HL-60 (cell line): ENCODE data around the gene NDRG4.
A peak's percentile ranks its signal among the peaks of the same experiment; 100 is the strongest.

Source experiments
- DNase-seq, 2 experiments: peaks; one replicate each; pipeline ENCODE4 v3.0.0-alpha.2; 2010 to 2020; ENCODE audit warnings: low read depth in 1 of 2, low spot score in 1 of 2
- H3K27ac ChIP-seq: fragments of 250-450 bp; sonication (Bioruptor Pico); replicated peaks from 2 replicates; pipeline ENCODE4 v1.5.1; 2020; ENCODE audit warnings: mild to moderate bottlenecking, moderate library complexity
- H3K27me3 ChIP-seq: fragments of 250-450 bp; sonication (Bioruptor Pico); 2 replicates; pipeline ENCODE4 v1.5.1; 2021; ENCODE audit warnings: mild to moderate bottlenecking, moderate library complexity; ENCODE audit not compliant: insufficient read depth, poor library complexity, severe bottlenecking
- H3K4me3 ChIP-seq: replicated peaks from 2 replicates; pipeline ENCODE4 v1.5.1; 2011; ENCODE audit warnings: mild to moderate bottlenecking, control low read depth, low read length; ENCODE audit not compliant: insufficient read depth
- GABPA ChIP-seq: IDR thresholded peaks from 2 replicates; pipeline ENCODE4 v1.6.1; 2012; ENCODE audit warnings: low read depth
- POLR2AphosphoS5 ChIP-seq: IDR thresholded peaks from 2 replicates; pipeline ENCODE4 v1.6.1; 2012; ENCODE audit warnings: low read depth
- SPI1 ChIP-seq: IDR thresholded peaks from 2 replicates; pipeline ENCODE4 v1.6.1; 2012; ENCODE audit warnings: low read depth, mild to moderate bottlenecking, borderline replicate concordance
- TF ChIP-seq, protein P1 (sequence below): IDR thresholded peaks from one replicate; pipeline ENCODE4 v1.5.1; 2011; ENCODE audit warnings: low read length, control low read depth, inconsistent platforms; ENCODE audit not compliant: insufficient read depth
- TF ChIP-seq, protein P2 (sequence below): IDR thresholded peaks from 2 replicates; pipeline ENCODE4 v1.6.1; 2012; ENCODE audit warnings: low read depth; ENCODE audit not compliant: insufficient replicate concordance

The NDRG4 gene

DNA sequence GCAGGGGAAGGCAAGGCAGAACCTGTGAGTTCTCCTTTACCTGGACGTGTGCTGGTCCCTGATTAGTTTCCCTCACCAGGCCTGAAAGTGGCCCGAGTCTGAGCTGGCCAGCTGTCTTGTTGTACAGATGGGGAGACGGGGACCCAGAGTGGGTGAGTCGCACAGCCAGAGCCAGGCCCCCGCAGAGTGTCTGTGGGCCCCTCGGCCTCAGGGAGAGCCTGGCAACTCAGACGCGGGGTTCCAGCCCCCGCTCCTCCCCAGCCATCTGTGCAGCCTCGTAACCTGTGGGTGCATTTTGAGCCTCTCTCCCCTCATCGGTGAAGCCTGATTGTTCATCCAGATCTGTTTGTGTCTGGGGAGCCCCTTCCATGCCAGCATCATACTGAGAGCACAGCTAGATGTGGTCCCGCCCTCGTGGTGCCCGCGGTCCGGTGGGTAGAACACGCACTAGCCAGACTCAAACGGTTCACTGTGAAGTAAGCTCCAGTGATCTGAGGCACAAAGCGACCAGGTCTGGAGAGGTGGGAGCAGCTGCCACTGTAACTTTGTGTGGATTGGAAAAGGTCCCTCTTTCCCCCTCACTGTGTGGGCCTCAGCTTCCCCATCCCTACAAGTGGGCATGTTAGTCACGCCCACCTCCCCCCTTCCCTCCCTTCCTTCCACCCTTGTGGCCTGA is 6.0 kb upstream of the NDRG4 start:
- no peak overlapping the region for H3K27ac ChIP-seq
- peaks cover 1% of the 10 kb centered on the region for H3K27me3 ChIP-seq
- TF ChIP-seq SPI1 = no peak
- no peak for TF ChIP-seq GABPA
- TF ChIP-seq POLR2AphosphoS5 = no peak
- TF ChIP-seq, protein P1, sequence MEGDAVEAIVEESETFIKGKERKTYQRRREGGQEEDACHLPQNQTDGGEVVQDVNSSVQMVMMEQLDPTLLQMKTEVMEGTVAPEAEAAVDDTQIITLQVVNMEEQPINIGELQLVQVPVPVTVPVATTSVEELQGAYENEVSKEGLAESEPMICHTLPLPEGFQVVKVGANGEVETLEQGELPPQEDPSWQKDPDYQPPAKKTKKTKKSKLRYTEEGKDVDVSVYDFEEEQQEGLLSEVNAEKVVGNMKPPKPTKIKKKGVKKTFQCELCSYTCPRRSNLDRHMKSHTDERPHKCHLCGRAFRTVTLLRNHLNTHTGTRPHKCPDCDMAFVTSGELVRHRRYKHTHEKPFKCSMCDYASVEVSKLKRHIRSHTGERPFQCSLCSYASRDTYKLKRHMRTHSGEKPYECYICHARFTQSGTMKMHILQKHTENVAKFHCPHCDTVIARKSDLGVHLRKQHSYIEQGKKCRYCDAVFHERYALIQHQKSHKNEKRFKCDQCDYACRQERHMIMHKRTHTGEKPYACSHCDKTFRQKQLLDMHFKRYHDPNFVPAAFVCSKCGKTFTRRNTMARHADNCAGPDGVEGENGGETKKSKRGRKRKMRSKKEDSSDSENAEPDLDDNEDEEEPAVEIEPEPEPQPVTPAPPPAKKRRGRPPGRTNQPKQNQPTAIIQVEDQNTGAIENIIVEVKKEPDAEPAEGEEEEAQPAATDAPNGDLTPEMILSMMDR = no peak
- TF ChIP-seq, protein P2, sequence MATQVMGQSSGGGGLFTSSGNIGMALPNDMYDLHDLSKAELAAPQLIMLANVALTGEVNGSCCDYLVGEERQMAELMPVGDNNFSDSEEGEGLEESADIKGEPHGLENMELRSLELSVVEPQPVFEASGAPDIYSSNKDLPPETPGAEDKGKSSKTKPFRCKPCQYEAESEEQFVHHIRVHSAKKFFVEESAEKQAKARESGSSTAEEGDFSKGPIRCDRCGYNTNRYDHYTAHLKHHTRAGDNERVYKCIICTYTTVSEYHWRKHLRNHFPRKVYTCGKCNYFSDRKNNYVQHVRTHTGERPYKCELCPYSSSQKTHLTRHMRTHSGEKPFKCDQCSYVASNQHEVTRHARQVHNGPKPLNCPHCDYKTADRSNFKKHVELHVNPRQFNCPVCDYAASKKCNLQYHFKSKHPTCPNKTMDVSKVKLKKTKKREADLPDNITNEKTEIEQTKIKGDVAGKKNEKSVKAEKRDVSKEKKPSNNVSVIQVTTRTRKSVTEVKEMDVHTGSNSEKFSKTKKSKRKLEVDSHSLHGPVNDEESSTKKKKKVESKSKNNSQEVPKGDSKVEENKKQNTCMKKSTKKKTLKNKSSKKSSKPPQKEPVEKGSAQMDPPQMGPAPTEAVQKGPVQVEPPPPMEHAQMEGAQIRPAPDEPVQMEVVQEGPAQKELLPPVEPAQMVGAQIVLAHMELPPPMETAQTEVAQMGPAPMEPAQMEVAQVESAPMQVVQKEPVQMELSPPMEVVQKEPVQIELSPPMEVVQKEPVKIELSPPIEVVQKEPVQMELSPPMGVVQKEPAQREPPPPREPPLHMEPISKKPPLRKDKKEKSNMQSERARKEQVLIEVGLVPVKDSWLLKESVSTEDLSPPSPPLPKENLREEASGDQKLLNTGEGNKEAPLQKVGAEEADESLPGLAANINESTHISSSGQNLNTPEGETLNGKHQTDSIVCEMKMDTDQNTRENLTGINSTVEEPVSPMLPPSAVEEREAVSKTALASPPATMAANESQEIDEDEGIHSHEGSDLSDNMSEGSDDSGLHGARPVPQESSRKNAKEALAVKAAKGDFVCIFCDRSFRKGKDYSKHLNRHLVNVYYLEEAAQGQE = no peak
- no peak for DNase-seq
- no peak overlapping the region for H3K4me3 ChIP-seq

- peak; percentile 67 to 69 for DNase-seq
- no peak overlapping the region for H3K4me3 ChIP-seq
- TF ChIP-seq SPI1 = no peak
- TF ChIP-seq, protein P2 = no peak
- no peak for TF ChIP-seq GABPA
- no peak for TF ChIP-seq POLR2AphosphoS5
- TF ChIP-seq, protein P1 = peak; percentile 26
- H3K27me3 ChIP-seq = peaks cover 12% of the 10 kb centered on the region
- no peak overlapping the region for H3K27ac ChIP-seq
Measured at GRCh38 chr16:58494981-58495520, 4.9 kb upstream of the NDRG4 start.

- DNase-seq = no peak
- H3K27me3 ChIP-seq = peaks cover 18% of the 10 kb centered on the region
- H3K4me3 ChIP-seq = no peak overlapping the region
- H3K27ac ChIP-seq = no peak overlapping the region
- TF ChIP-seq, protein P1 = no peak
- no peak for TF ChIP-seq POLR2AphosphoS5
- TF ChIP-seq, protein P2 = no peak
- no peak for TF ChIP-seq GABPA
- no peak for TF ChIP-seq SPI1
Measured at GRCh38 chr16:58495521-58496331, 4.2 kb upstream of the NDRG4 start.
